Ishikawa (cell line): ENCODE results near the gene DPYSL4.

Experiments used
- EGR1 ChIP-seq: IDR thresholded peaks from 2 replicates; pipeline ENCODE4 v1.6.1; 2012
- EP300 ChIP-seq: IDR thresholded peaks from 2 replicates; pipeline ENCODE4 v1.6.1; 2012; ENCODE audit warnings: borderline replicate concordance
- FOXM1 ChIP-seq: IDR thresholded peaks from 2 replicates; pipeline ENCODE4 v1.6.1; 2012; ENCODE audit warnings: low read depth, borderline replicate concordance
- RAD21 ChIP-seq: IDR thresholded peaks from 2 replicates; pipeline ENCODE4 v1.6.1; 2012; ENCODE audit warnings: low read depth
- REST ChIP-seq: IDR thresholded peaks from 2 replicates; pipeline ENCODE4 v1.6.1; 2012; ENCODE audit warnings: low read depth, mild to moderate bottlenecking
- TAF1 ChIP-seq: IDR thresholded peaks from 2 replicates; pipeline ENCODE4 v1.6.1; 2012; ENCODE audit warnings: low read depth, mild to moderate bottlenecking
- USF1 ChIP-seq: IDR thresholded peaks from 2 replicates; pipeline ENCODE4 v1.6.1; 2012
- YY1 ChIP-seq: IDR thresholded peaks from 2 replicates; pipeline ENCODE4 v1.6.1; 2012; ENCODE audit warnings: low read depth

- TF ChIP-seq EP300 = no peak
- no peak for TF ChIP-seq RAD21
- no peak for TF ChIP-seq EGR1
- TF ChIP-seq REST = no peak
- no peak for TF ChIP-seq TAF1
- no peak for TF ChIP-seq FOXM1
- TF ChIP-seq YY1 = no peak
- TF ChIP-seq USF1 = no peak
Observed at GRCh38 chr10:132228616-132229015, 41.9 kb downstream of the DPYSL4 start.
